Activated T-cell treated with anti-CD3 and anti-CD28 coated beads for 48 hours (primary cell): ENCODE data around the gene ARAP3.

Source experiments
- DNase-seq: peaks from one replicate; pipeline ENCODE4 v3.0.0-alpha.2; 2020; ENCODE audit warnings: low read depth

Gene ARAP3

DNA sequence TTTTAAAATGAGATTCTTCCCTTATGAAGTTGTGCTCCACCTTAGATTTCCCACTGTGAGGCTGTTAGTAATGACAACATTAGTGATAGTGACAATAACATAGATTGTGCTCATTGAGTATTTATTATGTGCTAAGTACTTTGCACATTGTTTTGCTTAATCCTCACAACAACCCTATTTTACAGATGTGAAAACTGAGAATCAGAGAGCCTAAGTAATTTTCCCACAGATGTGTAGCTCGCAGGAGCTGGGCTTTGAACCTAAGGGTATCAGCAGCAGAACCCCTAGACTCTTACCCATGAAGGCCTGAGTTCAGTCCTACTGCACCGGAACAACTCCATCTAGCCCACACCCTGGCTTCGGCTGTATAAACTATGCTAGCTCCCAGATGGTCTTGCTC is 15.6 kb upstream of the ARAP3 start:
- DNase-seq, result no peak

DNA sequence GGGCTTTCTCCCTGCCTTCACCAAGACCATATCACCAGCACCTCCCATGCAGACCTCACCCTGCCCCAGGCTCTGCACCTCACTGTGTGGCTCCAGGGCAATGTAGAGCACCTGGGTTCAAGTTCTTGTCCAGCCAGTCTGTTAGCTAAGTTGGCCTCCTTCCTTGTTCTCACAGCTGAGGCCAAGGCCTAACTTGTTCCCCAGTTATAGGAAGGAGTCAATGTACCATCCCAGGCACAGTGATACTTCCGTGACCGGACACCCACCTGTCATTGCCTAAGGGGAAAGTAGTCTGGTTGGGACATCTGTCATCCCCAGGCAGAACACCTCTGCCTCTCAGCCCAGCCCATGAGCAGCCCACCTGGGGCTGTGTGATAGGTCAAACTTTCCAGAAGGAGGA is 14.4 kb upstream of the ARAP3 start:
- no peak for DNase-seq

DNA sequence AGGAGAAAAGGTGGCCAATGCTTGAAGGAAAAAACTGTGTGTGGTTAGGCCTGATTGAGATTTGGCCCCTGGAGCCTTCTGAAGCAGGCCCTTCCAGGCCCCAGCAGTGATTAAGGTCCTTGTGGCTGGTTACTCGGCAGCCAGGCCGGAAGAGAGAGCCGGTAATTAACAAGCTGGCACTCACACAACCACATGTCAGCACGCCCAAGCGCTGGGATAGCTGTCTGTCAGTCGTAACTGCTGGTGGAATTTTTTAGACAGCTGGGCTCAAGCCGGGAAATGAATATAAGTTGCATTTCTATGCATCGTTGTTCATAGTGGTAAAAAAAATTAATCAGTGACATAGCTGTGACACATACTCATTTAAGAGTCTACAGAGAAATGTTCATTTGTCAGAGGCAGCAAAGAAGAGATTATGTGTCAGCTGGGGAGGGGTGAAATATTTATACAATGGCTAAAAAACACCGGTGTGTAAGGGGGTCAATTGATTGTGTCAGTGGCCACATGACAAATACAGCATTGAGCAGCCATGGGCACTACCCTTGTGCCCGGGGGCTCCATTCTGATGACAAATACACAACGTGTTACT is 13.7 kb upstream of the ARAP3 start:
- DNase-seq, result no peak

DNA sequence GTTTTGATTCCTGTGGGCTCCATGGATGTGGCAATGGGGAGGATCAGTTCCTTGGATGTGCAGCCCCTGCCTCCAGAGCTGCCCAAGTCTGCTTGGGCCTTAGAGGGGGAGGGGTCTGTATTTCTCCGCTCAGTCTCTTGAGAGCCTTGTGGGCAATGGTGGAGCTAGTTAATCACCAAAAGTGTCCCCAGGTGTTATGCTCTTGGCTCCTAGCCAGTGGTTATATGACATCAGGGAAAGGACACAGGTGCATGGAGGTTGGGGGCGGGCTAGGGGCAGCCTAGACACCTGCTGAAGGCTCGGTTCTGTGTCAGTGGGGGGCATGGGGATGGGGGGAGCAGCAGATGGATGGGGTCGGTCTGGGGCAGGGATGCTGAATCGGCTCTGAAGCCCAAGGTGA is 12.4 kb upstream of the ARAP3 start:
- no peak for DNase-seq

DNA sequence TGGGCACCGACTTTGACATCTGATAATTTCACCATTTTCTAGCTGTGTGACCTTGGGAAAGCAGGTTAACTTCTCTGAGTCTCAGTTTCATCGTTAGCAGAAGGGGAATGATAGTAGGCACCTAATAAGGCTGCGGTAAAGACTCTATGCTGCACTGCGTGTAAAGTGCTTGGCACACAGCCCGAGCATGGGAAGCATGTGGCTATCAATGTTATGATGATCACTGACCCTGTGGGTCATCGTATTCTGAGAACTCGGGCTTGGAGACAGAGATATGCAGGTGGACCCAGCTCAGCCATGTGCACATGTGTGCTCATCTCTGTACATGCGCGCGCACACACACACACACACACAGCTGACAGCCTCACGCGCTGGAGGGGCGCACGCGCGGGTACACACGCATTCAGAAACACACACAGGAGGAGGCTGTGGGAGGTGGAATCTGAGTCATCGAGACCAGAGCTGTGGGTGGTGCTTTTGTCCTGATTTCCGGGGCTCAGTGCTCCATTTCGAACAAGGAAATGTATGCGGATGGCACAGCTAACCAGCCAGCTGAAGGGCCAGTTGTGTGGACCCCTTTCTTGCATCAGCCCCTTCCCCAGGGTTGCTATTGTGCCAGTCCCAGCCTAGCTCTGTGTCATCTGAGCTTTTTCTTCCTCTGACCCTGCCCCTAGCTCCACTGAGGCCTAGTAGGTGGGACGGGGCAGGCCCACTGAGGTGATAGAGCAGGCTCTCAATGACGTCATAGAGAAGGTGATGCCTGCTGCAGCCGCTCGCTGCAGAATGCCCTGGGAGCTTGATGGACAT is 11.1 kb upstream of the ARAP3 start:
- peak; percentile 74 for DNase-seq

DNA sequence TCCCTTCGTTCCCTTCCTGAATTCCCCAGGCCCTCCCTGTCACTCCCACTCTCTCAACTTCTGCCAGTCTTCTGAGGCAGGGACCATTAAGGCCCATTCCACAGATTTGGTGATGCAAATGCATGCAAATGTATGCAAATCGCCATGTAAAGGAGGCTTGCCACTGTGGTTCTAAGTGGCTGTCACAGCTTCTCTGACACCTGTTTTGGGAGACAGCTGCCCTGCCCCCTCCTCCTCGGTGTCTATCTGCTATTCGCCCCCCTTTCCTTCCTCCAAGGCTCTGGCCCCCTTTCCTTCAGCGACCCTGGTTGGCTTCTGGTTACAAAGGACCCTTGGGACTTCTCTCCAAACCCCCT is 10.5 kb upstream of the ARAP3 start:
- no peak for DNase-seq

DNA sequence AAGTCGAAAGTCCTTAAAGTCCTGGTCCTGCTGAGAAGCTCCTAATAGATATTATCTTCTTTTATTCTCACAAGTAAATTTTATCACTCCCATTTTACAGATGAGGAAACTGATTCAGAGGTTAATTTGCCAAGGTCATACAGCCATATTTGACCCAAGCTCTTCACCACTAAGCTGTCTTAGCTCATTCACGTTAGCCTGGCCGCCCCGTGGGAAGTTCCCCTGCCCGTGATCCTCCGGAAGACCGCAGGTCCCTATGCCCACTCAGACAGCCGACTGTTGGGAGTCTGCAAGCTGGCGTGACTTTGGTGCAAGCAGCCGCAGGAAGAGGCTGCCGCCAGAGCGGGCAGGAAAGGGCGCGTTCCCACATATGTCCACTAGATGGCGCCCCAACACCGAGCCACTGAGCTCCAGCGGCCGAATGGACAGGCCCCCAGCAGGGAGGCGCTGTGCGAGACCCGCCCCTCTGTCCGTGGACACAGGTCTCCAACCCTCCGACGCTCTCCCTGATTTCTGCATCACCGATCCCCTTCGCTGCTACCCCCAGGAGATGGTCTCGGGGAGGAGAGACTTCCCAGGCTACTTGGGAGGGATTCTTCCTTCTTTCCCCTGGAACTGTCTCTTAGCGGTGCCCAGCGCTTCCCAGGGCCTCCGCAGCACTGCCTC is 10.0 kb upstream of the ARAP3 start:
- peak; percentile 87 for DNase-seq

DNA sequence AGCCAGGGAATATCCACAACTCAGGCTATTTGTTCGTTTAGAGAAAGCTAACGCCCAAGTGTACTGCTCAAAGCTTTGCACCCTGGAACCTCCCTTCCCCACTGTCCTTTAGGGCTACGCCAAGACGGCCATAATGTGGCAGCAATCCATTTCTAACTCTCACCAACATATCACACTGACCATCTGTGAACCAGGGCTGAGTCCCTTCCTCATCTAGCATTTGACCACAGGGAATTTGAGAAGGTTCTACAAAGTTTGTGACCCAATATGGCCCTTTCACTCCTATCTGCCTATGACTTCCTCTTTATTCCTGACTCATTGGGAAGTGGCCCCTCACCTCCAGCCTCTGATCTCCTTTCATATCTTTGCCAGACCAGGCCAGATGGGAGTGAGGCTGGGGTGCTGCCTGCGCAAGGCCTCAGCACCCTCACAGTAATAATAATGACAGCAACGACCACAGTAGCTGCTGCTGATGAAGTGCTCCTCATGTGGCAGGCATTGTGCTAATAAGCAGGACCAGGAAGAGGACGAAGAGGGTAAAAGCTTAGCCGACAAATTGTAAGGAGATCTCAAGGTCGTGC is 9.3 kb upstream of the ARAP3 start:
- no peak for DNase-seq

DNA sequence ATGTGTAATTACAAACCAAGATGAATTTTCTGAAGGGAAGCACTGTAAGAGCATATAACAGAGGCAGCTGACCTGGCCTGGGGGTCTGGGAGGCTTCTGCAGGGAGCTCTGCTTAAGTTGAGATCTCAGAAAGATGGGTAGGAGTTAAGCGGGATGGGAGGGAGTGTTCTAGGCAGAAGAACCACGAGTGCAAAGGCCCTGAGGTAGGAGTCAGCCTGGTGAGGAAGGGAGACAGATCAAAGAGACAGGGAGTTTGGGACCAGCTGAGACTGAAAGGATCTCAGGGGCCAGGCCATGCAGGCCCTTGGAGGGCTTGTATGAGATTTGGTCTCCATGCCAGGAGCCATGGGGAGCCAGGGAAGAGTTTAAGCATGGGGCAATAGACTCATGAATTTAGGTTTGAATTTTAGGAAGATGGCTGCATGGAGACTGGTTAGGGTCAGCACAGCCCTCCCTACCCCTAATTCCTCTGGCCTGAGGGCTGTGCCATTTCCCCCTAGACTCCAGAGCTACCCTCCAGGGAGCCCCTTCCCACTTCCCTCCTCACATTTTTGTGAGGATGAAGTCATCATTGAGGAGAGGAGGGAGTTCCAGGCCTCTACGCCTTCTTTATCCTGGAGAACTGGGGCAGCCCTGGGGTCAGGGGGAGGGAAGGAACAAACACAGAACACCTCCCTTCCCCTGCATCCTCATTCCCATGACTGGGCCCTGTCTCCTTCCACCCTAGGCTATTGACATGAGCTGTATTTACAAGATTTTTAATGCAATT is 4.8 kb upstream of the ARAP3 start:
- no peak for DNase-seq

DNA sequence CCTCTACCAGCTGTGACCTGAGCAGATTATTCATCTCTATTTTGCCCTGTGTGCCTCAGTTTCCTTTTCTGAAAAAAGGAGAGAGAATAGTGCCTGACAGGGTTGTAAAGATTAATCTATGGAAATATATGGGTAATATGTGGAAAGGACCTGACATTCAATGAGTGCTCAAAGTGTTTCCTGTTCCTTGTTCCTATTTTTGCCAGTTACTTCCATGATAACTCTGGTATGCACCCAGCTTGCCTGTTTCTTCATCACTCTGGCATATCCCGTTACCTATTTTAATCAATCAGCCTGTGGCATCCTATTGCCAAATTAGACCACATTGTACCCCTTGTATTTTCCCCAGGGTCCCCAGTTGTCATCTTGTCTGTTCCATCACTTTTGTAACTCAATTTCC is 3.6 kb upstream of the ARAP3 start:
- DNase-seq, result no peak

DNA sequence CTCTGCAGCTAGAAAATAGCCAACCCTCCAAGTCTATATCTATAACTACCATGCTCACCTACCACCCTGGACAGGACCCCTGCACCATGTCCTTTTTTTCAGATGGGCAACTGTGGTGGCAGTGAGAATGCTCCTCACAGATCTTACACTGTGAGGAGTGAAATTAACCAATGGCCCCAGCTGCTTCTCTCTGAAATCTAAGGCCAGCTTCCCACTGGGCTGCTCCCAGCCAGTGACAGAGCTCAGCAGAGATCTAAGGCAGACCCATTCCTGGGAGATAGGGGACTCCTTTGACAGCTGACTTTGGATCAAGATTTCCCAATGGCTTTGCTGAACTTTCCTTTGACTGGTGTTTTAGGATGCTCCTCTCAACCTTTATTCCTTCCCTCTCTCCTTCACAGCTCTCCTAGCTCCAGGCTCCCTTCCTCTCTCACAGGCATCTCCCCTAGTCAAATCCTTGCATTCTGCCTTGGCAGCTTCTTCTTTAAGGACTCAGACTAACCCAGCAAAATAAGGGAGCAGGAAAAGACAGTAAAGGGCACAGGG is 1.6 kb upstream of the ARAP3 start:
- no peak for DNase-seq

DNA sequence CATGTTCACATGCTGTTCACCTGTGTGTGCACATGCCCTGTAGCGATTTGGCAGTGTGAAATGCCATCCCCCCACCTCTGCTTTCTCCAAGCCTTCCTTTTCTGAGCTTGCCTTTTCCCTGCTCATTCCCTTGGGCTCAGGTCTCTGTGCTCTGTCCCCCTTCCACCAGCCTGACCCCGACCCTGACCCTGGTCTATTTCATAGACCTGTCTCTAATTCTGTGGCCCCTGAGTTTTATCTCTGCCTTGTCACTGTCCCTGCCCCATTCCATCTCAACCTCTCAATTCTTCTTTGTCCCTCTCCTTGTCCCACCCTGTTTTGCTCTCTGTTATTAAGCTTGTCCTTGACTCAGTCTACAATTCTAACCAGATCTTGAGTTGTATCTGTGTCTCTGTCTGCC is 735 bp downstream of the ARAP3 start:
- DNase-seq, result no peak

DNA sequence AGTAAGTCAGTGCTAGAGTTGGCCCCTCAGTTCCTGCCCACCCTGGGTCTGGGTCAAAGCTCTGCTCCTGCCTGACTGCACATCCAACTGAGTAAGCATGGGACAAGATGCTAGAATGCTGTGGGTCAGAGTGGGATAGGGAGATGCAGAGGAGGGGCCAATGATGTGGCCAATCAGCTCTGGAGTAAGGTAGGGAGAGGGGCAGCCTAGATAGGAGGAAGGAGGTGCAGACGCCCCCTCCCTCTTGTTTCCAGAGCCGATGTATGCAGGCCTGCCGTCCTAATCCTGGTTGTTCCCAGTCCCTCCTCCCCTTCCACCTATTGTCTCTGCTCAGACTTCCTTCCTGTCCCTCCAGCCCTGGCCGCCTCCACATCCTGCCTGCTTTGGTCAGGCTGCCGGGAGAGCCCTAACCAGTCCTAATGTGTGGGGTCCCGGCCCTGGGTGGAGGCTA is 1.3 kb downstream of the ARAP3 start:
- DNase-seq, result no peak

DNA sequence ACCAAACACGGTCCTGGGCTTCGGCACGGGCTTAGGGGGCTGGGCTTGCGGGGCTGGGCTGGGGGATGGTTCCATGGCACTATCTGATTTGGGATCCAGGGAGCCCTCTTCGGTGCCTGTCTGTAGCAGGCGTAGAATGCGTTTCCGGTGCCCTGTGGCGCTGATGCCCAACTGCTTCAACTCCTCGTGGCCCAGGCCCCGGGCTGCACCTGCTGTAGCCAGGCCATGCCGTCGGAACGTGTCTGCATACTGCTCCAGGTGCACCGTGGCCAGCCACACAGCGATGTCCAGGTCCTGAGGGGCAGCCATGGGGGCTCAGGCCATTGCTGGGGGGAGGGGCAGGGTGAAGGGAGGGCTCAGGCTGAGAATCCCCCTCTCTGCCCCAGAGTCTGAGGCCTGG is 1.9 kb downstream of the ARAP3 start:
- no peak for DNase-seq

DNA sequence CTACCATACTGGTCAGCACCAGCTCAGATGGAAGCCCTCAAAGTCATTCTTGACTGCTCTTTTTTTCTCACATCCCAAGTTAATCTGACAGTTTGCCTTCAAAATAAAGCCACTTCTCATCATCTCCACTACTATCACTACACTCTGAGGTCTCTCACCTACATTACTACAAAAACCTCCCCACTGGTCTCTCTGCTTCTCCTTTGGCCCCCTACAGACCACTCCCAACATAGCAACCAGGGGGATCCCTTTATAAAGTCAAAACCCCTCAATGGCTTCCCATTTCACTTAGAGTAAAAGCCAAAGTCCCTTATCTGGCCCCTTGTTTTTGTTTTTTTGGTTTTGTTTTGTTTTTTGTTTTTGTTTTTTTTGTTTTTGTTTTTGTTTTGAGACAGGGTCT is 4.6 kb downstream of the ARAP3 start:
- no peak for DNase-seq

DNA sequence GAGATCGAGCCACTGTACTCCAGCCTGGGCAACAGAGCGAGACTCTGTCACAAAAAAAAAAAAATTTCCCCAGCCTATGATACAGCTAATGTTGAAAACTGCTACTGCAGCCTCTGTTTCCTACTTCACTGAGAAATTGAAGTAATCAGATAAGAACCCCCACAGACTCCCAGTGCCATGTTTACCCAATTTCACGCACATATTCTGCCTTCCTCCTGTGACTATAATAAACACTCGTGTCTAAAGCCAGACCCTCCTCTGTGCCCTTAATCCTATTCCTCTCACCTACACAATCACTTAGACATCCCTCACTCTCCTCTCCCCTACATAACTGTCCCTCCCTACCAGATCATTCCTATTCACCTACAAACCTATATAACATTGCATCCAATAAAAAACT is 6.4 kb downstream of the ARAP3 start:
- no peak for DNase-seq

DNA sequence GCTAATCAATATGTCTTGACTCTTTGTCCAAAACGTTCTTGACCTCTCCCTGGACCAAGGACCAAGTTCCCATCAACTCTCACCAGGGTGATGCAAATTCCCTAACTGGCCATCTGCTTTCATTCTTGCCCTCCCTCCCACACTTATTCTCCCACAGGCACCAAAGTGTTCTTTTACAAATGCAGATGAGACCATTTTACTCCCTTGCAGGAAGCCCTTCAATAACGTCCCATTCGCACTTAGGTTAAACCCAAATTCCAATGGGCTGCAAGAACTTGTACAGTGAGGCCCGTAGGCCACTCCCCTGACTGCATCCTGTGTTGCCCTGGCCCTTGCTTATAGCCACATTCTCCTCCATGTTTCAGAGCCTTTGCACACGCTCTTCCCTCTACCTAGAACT is 7.3 kb downstream of the ARAP3 start:
- DNase-seq, result no peak

DNA sequence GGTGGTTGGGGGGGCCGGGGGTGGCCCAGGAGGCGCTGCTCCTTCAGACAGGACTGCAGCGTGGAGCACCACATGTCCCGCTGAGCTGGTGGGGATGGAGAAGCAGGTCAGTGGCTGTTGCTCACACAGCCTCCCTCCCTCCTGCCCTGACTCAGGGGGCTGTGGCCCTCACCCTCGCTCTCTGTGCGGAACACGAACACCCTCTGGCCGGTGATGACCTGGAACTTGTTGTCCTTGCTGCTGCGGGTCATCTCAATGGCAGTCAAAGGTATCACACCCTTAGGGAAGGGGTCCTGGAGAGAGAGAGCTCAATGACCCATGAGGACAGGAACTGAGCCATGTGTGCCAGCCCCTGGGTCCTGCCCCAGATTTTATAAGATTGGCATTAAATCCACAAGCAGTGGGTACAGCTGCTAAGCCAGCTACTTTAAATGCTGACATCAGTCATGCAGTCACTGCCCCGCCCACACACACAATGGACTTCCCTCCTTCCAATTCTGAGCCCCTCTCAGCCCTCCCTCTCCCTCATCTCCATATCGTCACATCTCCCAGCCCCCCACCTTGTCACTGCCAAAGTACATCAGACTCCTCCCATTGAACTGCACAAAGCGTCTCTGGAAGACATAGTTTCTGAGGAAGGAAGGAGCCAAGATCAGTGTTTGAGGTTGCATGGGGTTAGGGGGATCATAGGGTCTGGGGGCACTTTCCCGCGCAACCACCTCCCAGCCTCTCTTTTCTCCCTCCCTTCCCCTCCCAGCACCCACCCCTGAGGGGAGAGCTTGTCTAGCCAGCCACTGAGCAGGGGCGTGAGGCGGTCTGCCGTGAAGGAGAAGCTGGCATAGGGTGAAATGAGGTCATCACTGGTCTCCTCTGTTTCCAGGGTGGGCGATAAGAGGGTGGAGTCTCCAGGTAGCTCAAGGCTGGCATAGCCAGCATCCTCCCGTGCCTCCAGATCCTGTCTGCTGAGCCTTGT is 8.9 kb downstream of the ARAP3 start:
- DNase-seq, result no peak

DNA sequence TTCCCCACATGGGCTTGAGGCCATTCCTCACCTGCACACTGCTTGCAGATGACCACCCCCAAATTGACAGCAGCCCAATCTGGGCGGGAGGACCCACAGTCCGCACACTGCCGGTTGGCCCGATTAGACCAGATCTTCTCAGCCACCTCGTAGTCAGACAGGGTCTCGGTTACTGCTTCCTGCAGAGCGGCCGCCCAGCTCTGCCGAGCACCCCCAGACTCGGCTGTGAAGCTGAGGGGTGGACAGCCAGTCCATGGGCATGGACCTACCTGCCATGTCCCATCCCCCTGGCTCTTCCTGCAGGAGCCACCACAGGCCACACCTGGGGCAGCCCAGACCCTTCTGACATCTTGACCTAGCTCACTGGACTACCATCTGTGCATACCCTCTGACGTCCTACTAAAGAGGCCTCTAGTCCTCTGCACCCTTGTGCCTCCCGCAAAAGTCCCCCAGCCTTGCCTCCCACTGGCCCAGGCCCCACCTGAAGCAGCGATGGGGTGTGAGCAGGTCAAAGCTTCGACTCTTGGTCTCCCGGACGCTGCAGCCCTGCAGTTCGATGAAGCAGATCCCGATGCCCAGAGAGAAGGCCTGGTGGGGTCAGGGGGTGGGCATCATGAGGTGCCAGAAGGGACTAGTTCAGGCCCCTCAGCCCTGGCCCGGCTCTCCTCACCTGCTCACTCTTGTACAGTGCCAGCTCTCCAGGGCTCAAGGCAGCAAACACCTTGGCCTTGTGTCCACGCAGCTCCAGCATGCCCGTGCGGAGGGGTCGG is 9.8 kb downstream of the ARAP3 start:
- no peak for DNase-seq

DNA sequence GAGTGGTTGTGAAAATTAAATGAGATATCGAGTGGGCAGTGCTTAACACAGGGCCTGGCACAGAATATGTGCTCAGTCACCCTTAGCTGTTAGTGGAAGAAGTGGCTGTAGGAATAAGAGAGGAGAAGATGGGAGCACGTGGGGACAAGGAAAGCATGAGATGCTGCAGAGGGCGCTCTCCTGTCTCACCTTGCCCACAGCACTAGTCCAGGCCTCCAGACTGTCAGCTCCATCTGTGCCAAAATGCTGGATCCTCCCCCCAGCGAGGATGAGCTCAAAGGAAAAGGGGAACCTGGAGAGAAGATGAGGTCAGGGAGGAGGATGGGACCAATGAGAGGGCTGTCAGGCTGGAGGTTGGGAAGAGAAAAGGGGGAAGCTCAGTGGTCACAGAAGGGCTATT is 12.5 kb downstream of the ARAP3 start:
- DNase-seq, result no peak
